GM19240 (cell line): ENCODE results near the gene CERS6.

ENCODE experiments used
- DNase-seq: peaks from one replicate; pipeline ENCODE4 v3.0.0; 2011; ENCODE audit warnings: low spot score; ENCODE audit not compliant: insufficient read length

CERS6 gene

DNA sequence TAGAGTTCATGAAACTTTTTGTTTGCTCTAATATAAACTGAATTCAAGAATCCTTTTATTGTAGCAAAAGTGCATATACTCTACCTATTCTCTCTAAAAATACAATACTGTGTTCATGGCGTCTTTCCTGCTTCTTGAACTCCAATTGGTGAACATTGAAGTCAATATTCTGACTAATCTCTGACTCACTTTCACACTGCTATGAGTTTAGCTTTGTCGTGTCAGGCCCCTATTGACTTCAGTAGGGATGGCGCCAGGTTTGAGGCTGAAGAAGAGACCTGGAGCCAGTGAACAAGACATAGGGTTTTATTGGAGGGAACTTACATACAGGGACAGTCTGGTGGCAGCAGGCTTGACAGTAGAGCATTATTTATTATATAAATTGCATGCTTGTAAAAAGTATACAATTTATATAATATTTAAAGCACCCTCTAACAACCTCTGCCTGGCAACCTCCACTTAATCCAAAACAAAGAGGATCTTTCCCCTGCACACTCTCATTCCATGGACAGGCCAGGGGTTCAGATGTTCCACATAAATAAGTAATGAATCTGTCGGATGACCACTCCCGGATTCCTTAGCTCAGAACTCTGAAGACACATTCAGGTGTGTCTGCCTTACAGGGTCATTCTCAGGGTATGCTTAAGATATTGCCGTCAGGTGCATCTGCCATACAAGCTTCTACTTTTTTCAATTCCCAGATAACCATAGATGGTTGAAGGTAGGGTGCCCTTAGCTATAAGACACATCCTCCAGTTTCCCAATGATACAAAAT, 141.0 kb downstream of the CERS6 start:
- DNase-seq = no peak

DNA sequence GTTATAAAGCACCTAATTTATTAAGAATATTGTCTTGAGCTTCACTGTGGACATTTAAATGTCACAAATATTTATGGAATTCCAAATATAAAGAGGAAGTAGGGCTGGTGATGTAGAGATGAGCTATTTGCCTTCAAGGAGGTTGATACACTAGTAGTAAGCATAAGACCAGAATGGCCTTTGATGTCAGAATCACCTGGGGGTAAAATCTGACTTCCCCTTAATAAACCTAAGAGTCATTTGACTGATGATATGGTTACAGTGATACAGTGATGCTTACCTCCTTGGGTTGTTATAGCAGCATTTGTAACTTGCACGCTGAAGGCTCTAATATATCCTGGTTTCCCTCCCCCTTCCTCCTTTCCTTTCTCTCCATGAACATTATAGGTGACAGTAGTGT, 143.7 kb downstream of the CERS6 start:
- DNase-seq = no peak

DNA sequence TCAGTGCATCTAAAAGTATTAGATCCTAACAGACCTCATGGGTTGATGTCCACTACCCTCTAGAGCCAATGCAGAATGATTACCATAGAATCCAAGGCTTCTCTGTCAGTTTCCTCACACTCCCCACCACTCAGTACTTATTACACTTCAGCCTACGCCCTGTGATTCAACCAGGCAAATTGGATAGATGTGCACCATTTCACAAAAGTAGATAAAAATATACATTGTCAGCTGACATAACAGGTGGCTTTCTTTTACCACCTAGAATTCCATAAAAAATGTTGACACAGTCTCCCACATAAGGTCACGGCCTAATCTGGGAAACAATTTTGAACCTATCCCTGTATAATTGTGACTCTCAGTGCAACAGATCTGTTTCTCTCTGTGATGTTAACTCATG, 144.9 kb downstream of the CERS6 start:
- no peak for DNase-seq

DNA sequence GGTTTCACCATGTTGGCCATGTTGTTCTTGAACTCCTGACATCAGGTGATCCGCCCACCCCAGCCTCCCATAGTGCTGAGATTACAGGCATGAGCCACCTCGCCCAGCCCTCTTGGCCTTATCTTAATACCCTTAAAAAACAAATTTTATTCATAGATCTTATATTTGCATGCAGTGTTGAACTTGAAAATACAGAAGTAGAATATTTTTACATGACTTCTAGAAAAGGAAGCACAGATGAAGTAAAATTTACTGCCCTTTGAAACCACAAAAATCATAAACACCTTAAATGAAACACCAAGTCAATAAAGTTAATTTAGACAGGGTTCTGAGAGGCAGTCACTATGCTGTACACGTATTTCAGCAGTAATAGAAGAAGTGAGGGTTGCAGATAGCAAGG, 145.7 kb downstream of the CERS6 start:
- DNase-seq = no peak

DNA sequence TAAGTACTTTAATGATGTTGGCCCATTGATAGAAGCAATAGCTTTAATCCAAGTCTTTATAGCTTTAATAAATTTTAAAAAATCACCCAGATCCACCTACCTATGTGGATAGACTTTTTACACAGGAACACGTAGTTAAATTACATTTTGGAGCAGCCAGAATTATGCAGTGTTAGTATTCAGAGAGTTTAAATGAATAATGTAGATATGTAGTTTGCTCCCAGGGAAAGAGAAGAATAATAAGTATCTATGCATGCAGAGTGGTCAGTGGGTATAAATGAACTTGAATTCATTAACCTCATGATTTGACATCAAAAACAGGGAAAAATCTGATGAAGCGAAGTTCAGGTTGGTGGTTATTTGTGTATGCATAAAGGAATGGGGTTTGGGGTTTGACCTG, 146.3 kb downstream of the CERS6 start:
- no peak for DNase-seq

DNA sequence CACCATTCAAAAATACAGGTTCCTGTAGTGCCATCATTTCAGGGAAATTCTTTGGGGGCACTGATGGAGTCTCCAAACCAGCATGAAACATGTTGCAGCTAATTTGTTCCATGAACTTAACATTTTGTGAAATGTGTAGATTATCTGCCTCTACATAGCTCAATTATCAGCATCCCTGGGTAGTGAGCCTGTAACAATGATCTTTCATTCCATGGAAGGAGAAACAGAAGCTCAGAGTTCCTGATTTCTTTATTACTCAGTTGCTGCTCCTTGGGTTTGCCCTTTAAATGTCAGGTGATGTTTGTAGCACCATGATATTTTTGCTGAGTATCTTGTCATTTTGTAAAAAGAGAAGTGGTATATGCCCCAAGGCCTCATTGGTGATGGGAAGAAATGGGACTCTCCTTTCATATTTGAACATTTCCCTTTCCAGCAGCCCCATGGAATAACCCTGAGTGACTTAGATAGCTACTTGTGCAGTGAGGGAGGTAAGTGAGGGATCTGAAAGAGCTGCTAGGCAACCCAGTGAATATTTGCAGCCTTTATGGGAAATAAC, 146.9 kb downstream of the CERS6 start:
- no peak for DNase-seq

DNA sequence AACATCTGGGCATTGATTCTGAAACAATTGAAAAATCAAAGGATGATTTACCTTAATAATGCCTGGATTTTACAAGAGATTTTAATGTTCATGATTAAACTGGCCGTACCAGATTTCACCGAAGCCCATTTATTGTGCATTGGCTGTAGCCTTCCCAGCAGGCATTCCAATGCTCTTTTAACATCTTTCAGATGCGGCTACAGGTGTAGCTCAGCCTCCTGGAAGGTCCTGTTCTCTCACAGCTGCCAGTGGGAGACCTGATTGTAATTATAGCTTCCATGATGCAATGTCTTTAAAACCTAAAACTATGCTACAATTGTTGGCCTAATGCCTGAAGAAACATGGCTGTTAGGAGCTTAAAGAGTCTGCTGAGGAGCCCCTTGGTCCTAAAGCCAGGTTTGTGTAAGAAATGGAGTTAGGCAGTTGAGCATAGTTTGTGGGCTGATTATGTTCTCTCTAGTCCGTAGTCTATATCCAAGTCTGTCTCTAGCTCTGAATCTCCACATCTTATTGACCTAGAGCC, 147.4 kb downstream of the CERS6 start:
- no peak for DNase-seq

DNA sequence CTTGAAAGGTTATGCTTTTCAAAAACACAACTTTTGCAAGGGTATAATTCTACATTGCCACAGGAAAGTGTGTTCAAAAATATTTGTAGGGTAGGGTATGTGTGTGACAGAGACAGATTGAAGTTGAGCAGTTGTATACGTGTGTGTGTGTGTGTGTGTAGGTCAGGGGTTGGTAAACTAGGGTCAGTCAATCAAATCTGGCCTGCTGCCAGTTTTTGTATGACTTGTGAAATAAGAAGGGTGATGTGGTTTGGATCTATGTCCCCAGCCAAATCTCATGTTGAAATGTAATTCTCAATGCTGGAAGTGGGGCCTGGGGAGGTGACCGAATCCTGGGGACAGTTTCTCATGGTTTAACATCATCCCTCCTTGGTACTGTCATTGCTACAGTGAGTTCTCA, 148.2 kb downstream of the CERS6 start:
- DNase-seq = no peak

DNA sequence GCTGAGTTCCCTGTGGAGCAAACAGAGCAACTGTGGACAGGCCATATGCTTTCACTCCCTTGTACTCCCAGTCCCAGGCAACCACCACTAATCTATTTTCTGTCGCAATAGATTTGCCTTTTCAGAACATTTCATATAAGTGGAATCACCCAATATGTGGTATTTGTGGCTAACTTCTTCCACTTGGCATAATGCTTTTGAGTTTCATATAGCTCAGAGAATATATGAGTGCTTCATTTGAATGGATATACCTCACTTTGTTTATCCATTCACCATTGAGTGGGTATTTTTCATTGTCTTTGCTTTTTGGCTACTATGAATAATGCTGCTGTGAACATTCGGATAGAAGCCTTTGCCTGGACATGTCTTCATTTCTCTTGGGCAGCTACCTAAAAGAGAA, 151.9 kb downstream of the CERS6 start:
- no peak for DNase-seq

DNA sequence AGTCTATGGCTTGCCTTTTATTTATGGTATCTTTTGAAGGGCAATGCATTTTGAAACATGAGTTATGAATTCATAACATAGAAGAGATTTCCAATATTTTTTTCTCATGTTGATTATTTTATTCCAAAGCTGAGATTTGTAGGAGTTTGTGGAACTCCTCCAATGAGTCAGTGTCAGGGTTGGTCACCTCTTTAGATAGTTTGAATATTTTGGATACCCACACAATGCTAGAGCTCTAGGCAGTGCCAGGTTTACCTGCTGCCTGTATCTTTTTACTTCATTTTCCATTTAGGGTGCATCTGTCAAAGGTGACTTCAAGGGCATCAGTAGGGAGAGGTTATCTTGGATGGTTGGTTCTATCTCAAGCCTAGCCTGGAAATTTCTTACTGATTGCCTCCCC, 152.7 kb downstream of the CERS6 start:
- DNase-seq = no peak

DNA sequence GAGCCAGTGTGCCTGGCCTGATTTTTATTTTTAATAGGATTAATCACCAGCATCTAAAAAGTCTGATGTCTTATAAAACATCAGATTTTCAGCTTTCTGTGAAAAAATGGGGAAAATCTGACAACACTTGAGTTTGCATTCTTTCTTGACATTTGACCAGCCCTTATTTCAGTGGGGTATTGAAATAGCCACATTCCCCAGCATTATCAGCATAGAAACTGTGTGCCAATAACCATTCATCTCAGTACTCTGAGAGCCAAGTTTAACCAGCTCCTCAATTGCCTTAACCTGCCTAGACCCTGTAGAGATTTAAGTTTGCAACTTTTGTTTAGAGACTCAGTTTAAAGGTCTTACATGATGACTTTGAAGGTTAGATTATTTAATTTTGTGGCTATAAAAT, 155.0 kb downstream of the CERS6 start:
- no peak for DNase-seq

DNA sequence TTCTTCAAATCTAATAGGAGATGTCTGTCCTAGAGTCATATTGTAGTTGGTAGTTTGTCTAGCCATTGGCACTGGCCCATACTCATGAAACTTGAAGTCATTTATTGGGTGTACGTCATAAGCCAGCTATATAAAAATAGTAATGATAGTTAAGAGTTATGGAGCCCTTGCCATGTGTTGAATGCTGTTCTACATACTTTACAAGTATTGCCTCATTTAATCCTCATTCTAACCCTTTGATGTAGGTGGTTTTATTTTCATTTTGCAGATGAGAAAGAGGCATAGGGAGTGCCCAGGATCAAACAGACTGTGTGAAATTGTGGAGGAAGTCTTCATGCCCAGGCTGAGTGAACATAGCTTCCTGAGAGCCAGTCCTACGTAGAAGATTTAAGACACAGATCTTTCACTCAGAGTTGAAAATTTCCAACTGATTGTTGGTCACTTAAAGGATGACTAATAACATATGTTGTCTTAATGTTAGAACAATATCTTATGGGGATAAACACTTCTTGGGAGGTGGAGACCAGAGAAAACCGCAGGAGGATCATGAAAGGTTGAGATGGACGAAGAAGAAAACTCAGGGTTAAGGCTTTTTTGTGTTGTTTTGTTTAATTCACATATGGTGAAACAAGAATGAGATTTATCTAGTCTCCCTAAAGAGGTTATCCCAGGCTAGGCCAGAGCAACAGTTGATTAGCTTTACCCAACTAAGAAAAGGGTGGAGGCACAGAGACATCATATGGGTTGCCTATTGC, 156.0 kb downstream of the CERS6 start:
- no peak for DNase-seq

DNA sequence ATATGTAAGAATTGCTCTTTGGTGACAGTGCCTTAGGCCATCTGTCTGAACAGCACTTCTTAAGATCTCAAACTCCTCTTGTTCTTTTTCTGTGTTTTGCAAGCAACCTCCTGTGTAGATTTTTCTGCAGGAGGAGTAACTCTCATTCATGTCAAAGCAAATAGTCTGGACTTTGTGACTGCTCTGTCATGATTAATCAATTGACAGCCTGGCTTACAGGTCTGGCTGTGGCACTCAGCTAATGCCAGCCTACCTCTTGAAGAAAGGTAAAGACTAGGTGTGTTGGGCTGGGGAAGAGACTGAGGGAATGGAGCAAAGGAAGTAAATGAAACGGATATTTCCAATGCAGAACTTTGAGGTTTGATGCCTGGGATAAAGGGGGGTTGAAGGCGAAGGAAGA, 156.6 kb downstream of the CERS6 start:
- DNase-seq = no peak

DNA sequence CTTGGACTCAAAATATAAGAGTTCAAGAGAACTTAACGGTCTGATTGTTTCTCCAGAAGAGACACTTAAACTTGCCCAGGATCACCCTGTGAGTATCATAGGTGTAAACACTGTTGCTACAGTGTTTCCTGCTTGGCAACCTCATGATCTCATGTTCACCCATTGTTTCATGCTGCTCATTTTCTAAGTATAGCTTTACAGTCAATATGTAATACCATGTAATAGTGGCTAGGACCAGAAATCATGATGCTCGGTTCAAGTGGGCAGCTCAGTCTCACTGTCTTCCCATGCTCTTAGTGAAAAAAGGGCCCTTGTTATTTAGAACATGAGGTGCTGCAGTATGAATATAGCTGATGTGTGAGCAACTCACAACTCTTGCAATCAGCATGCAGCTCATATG, 157.5 kb downstream of the CERS6 start:
- DNase-seq = no peak

DNA sequence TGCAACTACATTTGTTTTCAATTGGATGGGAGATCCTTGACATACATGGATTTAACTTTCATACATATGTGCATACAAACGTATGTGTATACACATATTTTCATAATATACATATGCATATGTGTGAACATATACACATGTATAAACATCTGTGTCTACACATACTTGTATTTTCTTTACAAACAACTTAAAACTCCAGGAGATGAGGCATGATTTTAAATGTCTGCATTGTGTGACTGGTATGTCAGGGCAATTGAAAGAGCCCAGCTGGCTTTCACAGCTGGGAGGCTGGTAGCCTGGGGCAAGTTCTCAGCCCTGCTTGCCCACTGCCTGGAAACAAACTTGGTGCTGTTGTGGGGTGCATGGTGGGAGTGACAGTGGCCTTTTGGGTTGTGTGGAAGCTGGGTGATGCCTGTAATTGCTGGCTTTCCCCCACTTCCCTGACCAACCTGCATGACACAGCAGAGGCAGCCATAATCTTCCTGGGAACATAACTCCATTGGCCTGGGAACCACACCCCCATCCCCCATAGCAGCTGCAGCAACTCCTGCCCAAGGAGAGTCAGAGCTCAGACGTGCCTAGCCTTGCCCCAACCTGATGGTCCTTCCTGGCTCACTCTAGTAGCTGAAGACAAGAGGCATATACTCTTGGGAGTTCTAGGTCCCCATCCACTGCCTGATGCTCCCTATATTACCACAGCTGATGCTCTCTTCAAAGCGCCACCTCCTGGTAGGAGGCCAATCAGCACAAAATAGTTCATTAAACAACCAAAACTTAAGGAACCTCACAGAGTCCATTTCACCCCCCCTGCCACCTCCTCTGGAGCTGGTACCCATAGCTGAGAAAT, 158.3 kb downstream of the CERS6 start:
- DNase-seq = no peak

DNA sequence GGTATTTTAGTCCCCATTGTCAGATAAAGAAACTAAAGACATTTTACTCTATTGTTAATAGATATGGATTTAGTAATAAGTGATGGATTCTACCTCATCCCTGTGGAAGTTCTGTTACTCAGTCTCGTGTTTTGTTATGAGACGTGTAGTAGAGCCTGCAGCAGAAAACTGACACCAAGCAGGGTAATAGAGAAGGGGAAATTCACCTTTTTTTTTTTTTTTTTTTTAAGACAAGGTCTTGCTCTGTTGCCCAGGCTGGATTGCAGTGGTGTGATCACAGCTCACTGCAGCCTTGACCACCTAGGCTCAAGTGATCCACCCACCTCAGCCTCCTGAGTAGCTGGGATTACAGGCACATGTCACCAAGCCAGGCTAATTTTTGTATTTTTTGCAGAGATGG, 164.5 kb downstream of the CERS6 start:
- DNase-seq = no peak

DNA sequence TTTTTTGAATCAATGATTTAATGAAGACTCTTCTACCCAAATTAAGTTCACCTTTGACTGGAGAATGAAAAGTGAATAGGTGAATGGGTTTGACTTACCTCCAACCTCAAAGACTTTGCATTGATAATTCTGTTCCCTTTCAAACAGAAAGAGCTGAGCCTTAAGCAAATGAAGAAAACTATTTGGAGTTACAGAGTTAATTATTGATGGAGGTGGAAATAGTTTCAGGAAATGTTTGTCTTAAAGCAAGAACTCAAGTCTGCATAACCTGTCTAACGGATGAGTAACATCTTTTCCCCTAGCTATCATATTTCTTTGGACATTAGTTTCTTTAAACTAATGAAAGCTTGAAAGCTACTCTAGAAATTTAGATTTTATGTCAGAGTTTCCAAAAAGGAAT, 166.5 kb downstream of the CERS6 start:
- DNase-seq = no peak

DNA sequence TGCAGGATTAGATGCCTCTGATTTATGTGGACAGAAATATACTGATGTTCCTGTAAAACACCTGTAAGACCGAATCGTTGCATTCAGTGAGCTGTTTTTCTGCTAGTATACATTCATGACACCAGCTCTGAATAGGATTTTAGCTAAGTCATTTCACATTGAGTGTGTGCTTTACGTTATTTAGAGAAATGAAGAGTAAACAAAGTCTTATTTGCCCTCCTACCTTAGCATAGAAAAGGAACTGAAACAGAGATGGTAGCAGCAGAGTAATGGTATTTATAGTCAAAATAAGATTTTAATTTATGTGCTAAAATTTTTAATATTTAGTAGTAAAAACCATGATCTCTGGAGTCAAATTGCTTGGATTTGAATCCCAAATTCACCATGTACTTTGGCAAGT, 168.0 kb downstream of the CERS6 start:
- DNase-seq = no peak

DNA sequence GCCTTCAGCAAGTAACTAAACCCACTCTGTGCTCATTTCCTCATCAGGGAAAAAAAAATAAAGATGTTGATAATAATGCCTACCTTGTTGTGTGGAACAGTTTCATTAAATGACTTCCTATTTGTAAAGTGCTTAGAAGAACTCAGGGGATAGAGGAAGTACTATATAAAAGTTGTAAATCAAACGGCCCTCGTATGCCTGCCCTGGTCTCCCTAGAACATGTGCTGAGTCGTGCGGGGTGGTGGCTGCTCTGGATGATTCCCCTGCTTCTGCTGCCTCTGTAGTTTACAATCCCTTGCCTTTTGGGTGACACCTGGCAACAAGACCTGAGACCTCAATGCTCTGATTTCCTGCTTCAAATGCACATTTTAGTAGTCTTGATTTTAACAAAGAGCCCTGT, 170.0 kb downstream of the CERS6 start:
- DNase-seq = no peak

DNA sequence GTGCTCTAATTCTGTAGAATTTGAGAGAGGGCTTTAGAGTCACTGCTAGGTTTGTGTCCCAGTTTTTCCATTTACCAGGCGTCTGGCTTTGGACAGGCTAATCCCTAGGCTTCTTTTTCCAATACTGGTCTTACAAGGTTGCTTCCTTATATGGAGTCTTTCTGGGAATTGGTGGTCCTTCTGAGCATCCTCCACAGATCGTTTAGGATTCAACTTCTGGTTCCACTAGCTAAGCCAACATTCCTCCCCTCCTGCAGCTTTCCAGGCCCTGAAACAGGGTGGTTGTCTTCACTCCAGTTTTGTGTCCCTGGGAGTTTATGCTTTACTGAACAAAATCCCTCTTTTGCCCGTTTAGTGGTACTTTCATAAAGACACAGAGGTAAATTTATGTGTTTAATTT, 170.6 kb downstream of the CERS6 start:
- DNase-seq = no peak

DNA sequence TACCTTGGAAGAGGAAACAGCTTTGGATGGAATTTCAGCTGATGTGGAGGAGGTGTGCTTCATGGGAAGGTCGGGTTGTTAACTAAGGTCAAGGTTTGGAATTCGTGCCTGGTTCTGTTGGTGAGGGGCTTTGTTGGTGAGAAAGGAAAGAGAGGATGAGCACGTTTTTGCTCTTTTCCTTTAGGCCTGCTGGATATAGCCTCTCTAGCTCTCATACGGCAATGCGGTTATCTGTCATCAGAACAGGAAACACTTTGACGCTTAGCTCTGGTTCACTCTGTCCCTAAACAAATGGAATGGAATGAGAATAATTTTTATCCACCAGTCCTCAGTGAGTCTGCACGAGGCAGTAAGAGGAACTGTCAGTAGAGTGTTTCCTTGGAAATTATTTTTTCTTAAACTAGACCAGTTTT, 176.6 kb downstream of the CERS6 start:
- DNase-seq = no peak

DNA sequence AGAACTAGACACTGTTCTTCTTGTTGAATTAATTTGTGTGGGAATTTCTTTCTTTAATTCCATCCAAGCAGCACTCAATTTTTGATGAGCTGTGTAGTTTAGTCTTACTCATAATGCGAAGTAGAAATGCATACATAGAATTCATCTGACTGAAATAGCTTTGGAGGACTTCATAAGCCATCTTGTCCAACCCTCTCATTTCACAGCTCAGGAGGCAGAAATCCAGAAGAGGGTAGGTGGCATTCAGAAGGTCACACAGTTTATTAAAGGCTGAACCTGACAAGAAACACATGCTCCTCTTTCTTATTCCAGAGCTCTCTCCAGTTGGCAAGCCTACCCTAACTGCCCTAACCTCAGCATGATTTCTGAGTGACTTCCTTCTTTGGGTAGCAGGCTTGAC, 177.1 kb downstream of the CERS6 start:
- no peak for DNase-seq
